HepG2 (cell line): ENCODE data around the gene RABGGTA.

ENCODE experiments used
- MBD4 ChIP-seq: IDR thresholded peaks from 2 replicates; pipeline ENCODE4 v1.6.1; 2012; ENCODE audit warnings: low read length, inconsistent platforms, borderline replicate concordance
- NAIF1 ChIP-seq: sonication (generic); formaldehyde crosslinking; IDR thresholded peaks from 2 replicates; pipeline ENCODE4 v1.5.0; 2020; ENCODE audit warnings: mild to moderate bottlenecking, missing genetic modification reagents, borderline replicate concordance
- TAF1 ChIP-seq: sonication (generic); formaldehyde crosslinking; IDR thresholded peaks from 2 replicates; pipeline ENCODE4 v1.4.0; 2020; ENCODE audit warnings: missing genetic modification reagents
- ZSCAN12 ChIP-seq: sonication (generic); formaldehyde crosslinking; IDR thresholded peaks from 2 replicates; pipeline ENCODE4 v1.9.0; 2021; ENCODE audit warnings: mild to moderate bottlenecking, missing genetic modification reagents

DNA sequence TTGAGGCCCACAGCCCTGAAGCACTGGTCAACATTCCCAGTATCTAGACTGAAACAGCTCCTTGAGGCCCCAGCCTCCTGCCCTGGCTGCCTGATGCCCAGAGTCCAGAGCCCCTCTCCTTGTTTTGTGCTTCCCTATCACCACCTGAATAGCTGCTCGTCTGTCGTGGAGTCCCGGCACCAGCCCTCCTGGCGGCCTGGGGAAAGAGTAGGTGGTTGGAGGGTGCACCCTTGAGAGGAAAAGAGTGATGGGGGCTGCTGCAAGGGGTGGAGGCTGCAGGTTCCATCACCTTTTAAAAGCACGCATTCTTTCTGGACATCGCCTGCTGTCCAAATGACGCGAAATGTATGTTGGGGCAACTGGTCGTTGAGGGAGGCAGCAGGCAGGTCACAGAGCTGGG, 3.2 kb downstream of the RABGGTA start:
- no peak for TF ChIP-seq MBD4
- no peak for TF ChIP-seq NAIF1 (CRISPR knock-in tag)
- no peak for TF ChIP-seq TAF1
- no peak for TF ChIP-seq ZSCAN12 (CRISPR knock-in tag)
